Endodermal cell (in vitro differentiated cells): ENCODE results near the gene HES4. TPM values are rescaled to one million over a fixed set of nuclear protein-coding genes. Genes with fewer than 3 reads are reported as not detected.

ENCODE experiments used
- DNase-seq: peaks from one replicate; pipeline ENCODE4 v3.0.0-alpha.2; 2017
- H3K27ac ChIP-seq: 2 replicates; pipeline ENCODE4 v1.5.1; 2013; ENCODE audit warnings: mild to moderate bottlenecking, low read depth, low read length, moderate library complexity
- H3K27me3 ChIP-seq: 2 replicates; pipeline ENCODE4 v1.6.1; 2013; ENCODE audit warnings: mild to moderate bottlenecking, low read length, moderate library complexity; ENCODE audit not compliant: insufficient read depth, control insufficient read depth, poor library complexity, severe bottlenecking
- H3K36me3 ChIP-seq: 2 replicates; pipeline ENCODE4 v1.7.0; 2013; ENCODE audit warnings: mild to moderate bottlenecking, low read length, moderate library complexity; ENCODE audit not compliant: control insufficient read depth, insufficient read depth
- H3K4me1 ChIP-seq: one replicate; pipeline ENCODE4 v1.7.0; 2013; ENCODE audit warnings: low read length; ENCODE audit not compliant: control insufficient read depth, insufficient read depth
- H3K4me3 ChIP-seq: 2 replicates; pipeline ENCODE4 v1.5.1; 2013; ENCODE audit warnings: mild to moderate bottlenecking, low read length, moderate library complexity
- H3K9ac ChIP-seq: 2 replicates; pipeline ENCODE4 v1.6.1; 2013; ENCODE audit warnings: mild to moderate bottlenecking, low read length, moderate library complexity; ENCODE audit not compliant: poor library complexity, severe bottlenecking; ENCODE audit errors: extremely low read depth
- H3K9me3 ChIP-seq: 2 replicates; pipeline ENCODE4 v1.6.1; 2013; ENCODE audit warnings: mild to moderate bottlenecking, low read length, moderate library complexity; ENCODE audit not compliant: control insufficient read depth
- H3K27ac Mint-ChIP-seq: 2 replicates; pipeline ENCODE4 v1.8.0; 2020; ENCODE audit warnings: mixed read lengths
- H3K27me3 Mint-ChIP-seq: 2 replicates; pipeline ENCODE4 v1.8.0; 2021; ENCODE audit warnings: mild to moderate bottlenecking, mixed read lengths; ENCODE audit not compliant: insufficient read depth
- H3K36me3 Mint-ChIP-seq: 2 replicates; pipeline ENCODE4 v1.8.0; 2020; ENCODE audit warnings: low read depth, mixed read lengths
- H3K4me1 Mint-ChIP-seq: 2 replicates; pipeline ENCODE4 v1.8.0; 2020; ENCODE audit warnings: mixed read lengths
- H3K4me3 Mint-ChIP-seq: 2 replicates; pipeline ENCODE4 v1.8.0; 2020; ENCODE audit warnings: mild to moderate bottlenecking, moderate library complexity, mixed read lengths
- H3K9me3 Mint-ChIP-seq: 2 replicates; pipeline ENCODE4 v1.8.0; 2020; ENCODE audit warnings: mild to moderate bottlenecking, mixed read lengths
- WGBS, 2 experiments: methylation state at CpG; one replicate each; pipeline versions ENCODE4 v1.1.5 to v1.1.7; 2013; ENCODE audit warnings: missing lambda C conversion rate in 2 of 2, mixed read lengths in 1 of 2; ENCODE audit not compliant: insufficient coverage in 1 of 2, insufficient read length in 1 of 2; 5-methylcytosine and 5-hydroxymethylcytosine counted together
- total RNA-seq, 2 donors: library from RNA; stranded (reverse); fragmentation: NEBNext Ultra II Directional in 1 of 2; extraction: Animal tissue kit (Norgen Biotek cat#: 25700) in 1 of 2; gene quantifications; 2 replicates in 1 of 2; 3 replicates in 1 of 2; pipeline ENCODE4 v1.2.1, GENCODE V29; 2021
- TF ChIP-seq, protein P1 (sequence below): fragments of 200-600 bp; sonication (generic); conservative IDR thresholded peaks from 2 replicates; pipeline ENCODE4 v1.5.0; 2021; ENCODE audit warnings: antibody characterized with exemption, mild to moderate bottlenecking

Gene HES4
- total RNA-seq, 2 donors from 2014 or later = 16.1 to 19.7 TPM

DNA sequence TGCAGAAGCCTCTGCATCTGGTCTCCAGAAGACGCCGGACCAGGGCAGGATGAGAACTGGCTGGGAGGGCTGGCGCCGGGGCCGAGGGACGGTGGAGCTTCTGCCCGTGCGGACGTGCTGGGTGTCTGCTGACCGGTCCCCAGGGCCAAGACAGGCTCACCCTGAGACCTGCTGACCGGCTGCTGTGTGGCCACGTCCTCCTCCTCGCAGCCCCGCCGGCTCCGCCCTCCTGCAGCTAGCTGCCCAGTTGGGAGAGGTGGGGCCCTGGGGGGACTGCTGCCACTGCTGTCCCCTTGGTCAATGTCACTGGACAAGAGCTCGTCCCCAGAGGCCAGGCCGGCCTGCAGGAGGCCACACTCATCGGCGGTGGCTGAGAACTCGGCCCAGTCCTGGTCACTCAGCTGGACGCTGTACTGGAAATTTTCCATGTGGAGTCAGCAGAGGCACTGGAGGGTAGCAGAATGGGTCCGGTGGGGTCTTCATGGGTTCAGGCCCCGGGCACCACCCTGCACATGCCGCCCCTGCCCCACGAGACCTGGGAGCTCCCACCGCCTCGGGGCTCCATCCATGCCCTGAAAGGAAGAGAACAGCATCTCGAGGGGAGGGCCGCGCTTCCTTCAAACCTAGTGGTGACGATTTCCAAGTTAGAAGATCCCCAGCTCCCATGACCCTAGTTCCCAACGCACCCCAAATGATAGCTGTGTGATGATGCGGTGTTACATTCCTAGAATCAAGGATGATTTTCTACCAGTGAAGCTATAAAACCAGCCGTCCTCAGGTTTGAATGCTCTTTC is 19.1 kb downstream of the HES4 start:
- 88 to 90% methylated on average over 27 to 35 of the region's 35 CpGs for WGBS, 2 experiments
- no peak overlapping the region for H3K4me3 ChIP-seq
- peaks cover 31% of the 10 kb centered on the region for H3K27me3 ChIP-seq
- H3K4me1 ChIP-seq = no peaks in the 10 kb centered on the region
- H3K27ac ChIP-seq = no peak overlapping the region
- peaks cover 47% of the 10 kb centered on the region for H3K27me3 Mint-ChIP-seq
- H3K9ac ChIP-seq = no peak overlapping the region
- peaks cover 3% of the 10 kb centered on the region for H3K36me3 Mint-ChIP-seq
- no peak overlapping the region for H3K4me3 Mint-ChIP-seq
- DNase-seq = no peak
- no peaks in the 10 kb centered on the region for H3K36me3 ChIP-seq
- no peaks in the 10 kb centered on the region for H3K9me3 ChIP-seq
- TF ChIP-seq, protein P1, sequence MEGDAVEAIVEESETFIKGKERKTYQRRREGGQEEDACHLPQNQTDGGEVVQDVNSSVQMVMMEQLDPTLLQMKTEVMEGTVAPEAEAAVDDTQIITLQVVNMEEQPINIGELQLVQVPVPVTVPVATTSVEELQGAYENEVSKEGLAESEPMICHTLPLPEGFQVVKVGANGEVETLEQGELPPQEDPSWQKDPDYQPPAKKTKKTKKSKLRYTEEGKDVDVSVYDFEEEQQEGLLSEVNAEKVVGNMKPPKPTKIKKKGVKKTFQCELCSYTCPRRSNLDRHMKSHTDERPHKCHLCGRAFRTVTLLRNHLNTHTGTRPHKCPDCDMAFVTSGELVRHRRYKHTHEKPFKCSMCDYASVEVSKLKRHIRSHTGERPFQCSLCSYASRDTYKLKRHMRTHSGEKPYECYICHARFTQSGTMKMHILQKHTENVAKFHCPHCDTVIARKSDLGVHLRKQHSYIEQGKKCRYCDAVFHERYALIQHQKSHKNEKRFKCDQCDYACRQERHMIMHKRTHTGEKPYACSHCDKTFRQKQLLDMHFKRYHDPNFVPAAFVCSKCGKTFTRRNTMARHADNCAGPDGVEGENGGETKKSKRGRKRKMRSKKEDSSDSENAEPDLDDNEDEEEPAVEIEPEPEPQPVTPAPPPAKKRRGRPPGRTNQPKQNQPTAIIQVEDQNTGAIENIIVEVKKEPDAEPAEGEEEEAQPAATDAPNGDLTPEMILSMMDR = no peak
- H3K9me3 Mint-ChIP-seq = peaks cover 5% of the 10 kb centered on the region
- H3K4me1 Mint-ChIP-seq = no peaks in the 10 kb centered on the region
- no peak overlapping the region for H3K27ac Mint-ChIP-seq

DNA sequence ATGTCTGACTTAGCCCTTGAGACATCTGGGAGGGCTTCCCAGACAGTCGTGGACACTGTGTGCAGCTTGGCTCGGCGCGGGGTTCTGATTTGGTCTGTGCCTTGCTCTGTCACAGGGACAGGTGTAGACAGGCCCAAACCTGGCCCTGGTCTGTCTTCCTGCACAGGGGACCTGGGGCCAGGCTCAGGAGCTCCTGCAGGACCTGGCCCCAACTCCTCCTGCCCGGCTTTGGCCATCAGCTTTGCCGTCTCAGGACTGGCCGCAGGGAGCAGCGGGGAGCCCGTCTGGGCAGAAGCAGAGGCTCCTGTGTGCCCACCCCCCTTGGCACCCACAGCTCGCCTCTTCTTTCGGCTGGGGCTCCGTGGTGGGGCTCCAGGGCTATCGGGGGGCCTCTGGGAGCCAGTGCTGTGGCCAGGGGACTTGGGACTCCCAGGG is 19.7 kb downstream of the HES4 start:
- no peak overlapping the region for H3K9ac ChIP-seq
- no peak overlapping the region for H3K4me3 Mint-ChIP-seq
- H3K4me3 ChIP-seq = no peak overlapping the region

DNA sequence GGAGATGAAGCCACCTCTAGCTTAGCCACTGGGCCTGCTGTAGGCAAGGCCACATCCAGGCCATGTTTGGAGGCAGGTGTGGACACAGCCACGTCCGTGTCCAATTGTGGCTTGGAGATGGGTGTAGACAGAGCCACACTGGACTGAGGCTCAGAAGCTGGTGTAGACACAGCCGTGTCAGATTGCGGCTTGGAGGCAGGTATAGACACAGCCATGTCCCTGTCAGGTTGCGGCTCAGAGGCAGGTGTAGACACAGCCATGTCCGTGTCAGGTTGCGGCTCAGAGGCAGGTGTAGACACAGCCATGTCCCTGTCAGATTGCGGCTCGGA is 20.2 kb downstream of the HES4 start:
- H3K36me3 Mint-ChIP-seq = peaks cover 3% of the 10 kb centered on the region
- peaks cover 31% of the 10 kb centered on the region for H3K27me3 ChIP-seq
- H3K4me3 Mint-ChIP-seq = no peak overlapping the region
- H3K27me3 Mint-ChIP-seq = peaks cover 43% of the 10 kb centered on the region
- no peak overlapping the region for H3K27ac ChIP-seq
- no peaks in the 10 kb centered on the region for H3K36me3 ChIP-seq
- H3K4me1 Mint-ChIP-seq = no peaks in the 10 kb centered on the region
- TF ChIP-seq, protein P1 = no peak
- H3K9ac ChIP-seq = no peak overlapping the region
- H3K9me3 ChIP-seq = no peaks in the 10 kb centered on the region
- H3K27ac Mint-ChIP-seq = no peak overlapping the region
- H3K4me1 ChIP-seq = no peaks in the 10 kb centered on the region
- H3K4me3 ChIP-seq = no peak overlapping the region
- H3K9me3 Mint-ChIP-seq = peaks cover 5% of the 10 kb centered on the region
- WGBS, 2 experiments = 96 to 97% methylated on average over 8 to 9 of the region's 9 CpGs
- DNase-seq = no peak

More for the DNA sequence above, 19.7 kb downstream of the HES4 start:
- H3K27me3 ChIP-seq = peaks cover 31% of the 10 kb centered on the region
- no peaks in the 10 kb centered on the region for H3K4me1 ChIP-seq
- TF ChIP-seq, protein P1 = no peak
- 89% methylated on average over 13 of the region's 13 CpGs; no CpG with 5 or more reads in 1 of the 2 experiments for WGBS, 2 experiments
- H3K9me3 ChIP-seq = no peaks in the 10 kb centered on the region
- Mint-ChIP-seq H3K27me3 (peaks cover 44% of the 10 kb centered on the region), H3K4me1 (no peaks in the 10 kb centered on the region), H3K27ac (no peak overlapping the region), H3K9me3 (peaks cover 5% of the 10 kb centered on the region), H3K36me3 (peaks cover 3% of the 10 kb centered on the region)
- H3K36me3 ChIP-seq = no peaks in the 10 kb centered on the region
- no peak for DNase-seq
- no peak overlapping the region for H3K27ac ChIP-seq
